Measurements from ENCODE around the gene KLK13. TPM values are rescaled to one million over a fixed set of nuclear protein-coding genes. Genes with fewer than 3 reads are reported as not detected.

Gene KLK13
- total RNA-seq, 2 experiments from 2014 or later, result not detected

DNA sequence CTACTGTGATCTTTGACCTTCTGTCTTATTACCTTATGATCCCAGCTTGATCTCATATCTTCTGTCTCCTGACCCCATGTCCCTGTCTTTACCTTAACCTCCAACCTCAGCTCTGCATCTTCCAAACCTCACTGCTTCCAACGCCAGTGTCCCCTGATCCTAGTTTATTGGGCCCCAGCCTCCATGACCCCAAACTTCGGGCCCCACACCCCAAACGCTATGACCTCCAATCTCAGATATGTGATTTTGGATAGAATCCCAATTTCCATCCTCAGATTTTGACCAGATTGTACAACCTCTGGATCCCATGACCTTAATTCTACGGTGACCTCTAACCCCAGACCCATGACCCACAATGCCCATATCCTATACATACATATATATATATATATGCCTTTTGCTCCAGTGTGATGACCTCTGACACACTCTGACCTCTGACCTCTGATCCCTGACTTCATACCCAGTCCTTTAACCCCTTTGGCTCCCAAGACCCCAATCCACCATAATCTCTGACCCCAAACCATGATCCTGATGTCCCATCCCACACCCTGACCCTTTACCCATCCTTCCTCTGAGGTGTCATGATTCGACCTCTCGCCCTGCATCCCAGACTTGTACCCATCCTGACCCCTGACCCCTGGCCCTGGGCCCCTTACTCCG lies 33.5 kb downstream of the KLK13 start:
- H3K4me1 Mint-ChIP-seq, result no peaks in the 10 kb centered on the region

DNA sequence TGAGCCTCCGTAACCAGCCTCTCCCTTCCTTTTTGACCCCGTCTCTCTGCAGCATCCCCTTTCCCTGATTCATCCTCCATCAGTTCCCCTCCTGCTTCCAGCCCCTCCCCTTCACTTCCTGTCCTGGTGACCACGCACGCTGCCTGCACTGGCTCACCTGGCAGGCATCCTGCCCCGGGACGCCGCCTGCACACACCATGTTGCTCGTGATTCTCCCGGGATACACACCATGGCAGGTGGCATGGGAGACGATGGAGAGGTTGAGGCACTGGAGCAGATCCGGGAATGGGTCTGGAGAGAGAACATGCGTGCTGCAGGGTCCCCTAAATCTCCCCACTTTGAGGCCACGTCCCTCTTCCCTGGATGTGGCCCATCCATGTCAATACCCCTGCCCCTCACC lies 34.3 kb downstream of the KLK13 start:
- Mint-ChIP-seq H3K4me1 (no peaks in the 10 kb centered on the region), H3K4me3 (no peak overlapping the region), H3K27me3 (peaks cover 12% of the 10 kb centered on the region), H3K36me3 (ENCODE audit: low read depth) (no peaks in the 10 kb centered on the region), H3K9me3 (no peaks in the 10 kb centered on the region), H3K27ac (no peak overlapping the region)
- no peak for DNase-seq
- POLR2A ChIA-PET, result no interaction called here
- CTCF ChIA-PET, result no interaction called here

More for the DNA sequence above, 33.5 kb downstream of the KLK13 start:
- no peaks in the 10 kb centered on the region for H3K9me3 Mint-ChIP-seq
- no peak overlapping the region for H3K27ac Mint-ChIP-seq
- peaks cover 12% of the 10 kb centered on the region for H3K27me3 Mint-ChIP-seq
- ChIA-PET POLR2A (no interaction called here), CTCF (no interaction called here)
- H3K4me3 Mint-ChIP-seq, result no peak overlapping the region
- DNase-seq, result no peak
- H3K36me3 Mint-ChIP-seq (ENCODE audit: low read depth), result no peaks in the 10 kb centered on the region

DNA sequence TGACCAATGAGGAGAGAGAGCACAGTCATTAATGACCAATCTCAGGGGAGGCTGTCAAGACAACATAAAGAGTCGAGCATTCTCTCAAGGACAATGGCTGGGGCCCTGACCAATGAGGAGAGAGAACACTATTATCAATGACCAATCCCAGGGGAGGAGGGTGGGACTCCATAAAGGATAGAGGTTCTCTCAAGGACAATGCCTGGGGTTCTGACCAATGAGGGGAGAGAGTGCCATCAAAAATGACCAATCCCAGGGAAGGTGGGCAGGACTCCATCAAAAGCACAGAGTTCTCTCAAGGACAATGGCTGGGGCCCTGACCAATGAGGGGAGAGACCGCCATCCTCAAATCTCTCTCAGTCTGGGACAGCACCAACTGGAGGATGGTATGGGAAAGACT lies 35.2 kb downstream of the KLK13 start:
- DNase-seq, result no peak
- H3K27ac Mint-ChIP-seq, result no peak overlapping the region
- no peaks in the 10 kb centered on the region for H3K4me1 Mint-ChIP-seq
- no peaks in the 10 kb centered on the region for H3K9me3 Mint-ChIP-seq
- no peaks in the 10 kb centered on the region for H3K36me3 Mint-ChIP-seq (ENCODE audit: low read depth)
- ChIA-PET CTCF (no interaction called here), POLR2A (no interaction called here)
- H3K4me3 Mint-ChIP-seq, result no peak overlapping the region
- peaks cover 8% of the 10 kb centered on the region for H3K27me3 Mint-ChIP-seq

DNA sequence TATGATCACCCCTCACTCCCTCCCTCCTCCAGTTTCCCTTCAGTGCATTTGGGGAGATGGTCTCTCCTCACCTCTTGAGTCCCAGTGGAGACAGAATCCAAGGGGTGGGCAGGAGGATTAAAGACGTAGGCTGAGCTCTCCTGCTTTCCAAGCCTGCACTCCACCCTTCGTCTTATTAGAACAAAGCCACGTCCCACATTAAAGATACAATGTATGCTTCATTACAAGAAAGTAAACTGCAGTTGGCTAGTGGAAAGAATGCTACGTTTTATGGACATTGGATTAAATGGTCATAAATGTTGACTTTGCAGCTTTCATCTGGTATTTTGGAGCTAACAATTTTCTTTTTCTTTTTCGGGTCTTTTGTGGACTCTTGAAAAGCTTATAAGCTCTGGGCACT lies 37.0 kb downstream of the KLK13 start:
- POLR2A ChIA-PET, result no interaction called here
- peaks cover 8% of the 10 kb centered on the region for H3K27me3 Mint-ChIP-seq
- H3K4me3 Mint-ChIP-seq, result no peak overlapping the region
- H3K4me1 Mint-ChIP-seq, result no peaks in the 10 kb centered on the region
- H3K27ac Mint-ChIP-seq, result no peak overlapping the region
- no peaks in the 10 kb centered on the region for H3K36me3 Mint-ChIP-seq (ENCODE audit: low read depth)
- H3K9me3 Mint-ChIP-seq, result no peaks in the 10 kb centered on the region
- CTCF ChIA-PET, result no interaction called here
- no peak for DNase-seq

DNA sequence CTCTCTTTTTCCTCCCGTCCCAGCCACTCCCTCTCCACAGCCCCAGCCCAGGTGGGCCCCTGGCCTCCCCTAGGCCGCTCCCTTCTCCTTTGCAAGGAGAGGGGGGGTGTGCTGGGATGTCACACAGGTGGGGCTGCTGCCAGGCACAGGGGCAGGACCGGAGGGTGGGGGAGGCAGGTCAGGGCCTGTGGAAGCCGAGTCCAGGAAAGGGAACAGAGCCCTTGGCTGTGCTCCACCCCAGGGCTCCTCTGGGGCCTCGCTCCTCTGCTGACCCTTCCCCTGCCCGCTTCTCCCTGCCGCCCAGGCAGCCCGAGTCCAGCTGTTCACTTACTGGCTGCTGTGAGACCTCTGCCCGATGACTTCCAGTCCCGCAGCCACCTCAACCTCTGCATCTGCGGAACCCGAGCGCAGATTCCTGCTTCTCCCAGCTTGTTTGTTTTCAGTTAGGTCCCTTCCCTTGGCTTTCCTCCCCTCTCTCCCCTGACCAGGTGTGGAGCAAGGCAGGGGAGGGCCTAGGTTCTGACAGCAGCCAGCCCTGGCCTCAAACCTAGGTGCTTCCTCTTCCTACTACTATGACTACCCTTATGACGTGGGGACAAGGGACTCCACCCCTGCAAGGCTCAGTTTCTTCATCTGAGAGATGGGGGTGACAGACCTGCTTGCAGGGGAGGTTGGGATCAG lies 37.6 kb downstream of the KLK13 start:
- Mint-ChIP-seq H3K4me1 (no peaks in the 10 kb centered on the region), H3K9me3 (no peaks in the 10 kb centered on the region), H3K27ac (no peak overlapping the region), H3K4me3 (no peak overlapping the region), H3K36me3 (ENCODE audit: low read depth) (no peaks in the 10 kb centered on the region), H3K27me3 (peaks cover 11% of the 10 kb centered on the region)
- no peak for DNase-seq
- ChIA-PET POLR2A (no interaction called here), CTCF (no interaction called here)

DNA sequence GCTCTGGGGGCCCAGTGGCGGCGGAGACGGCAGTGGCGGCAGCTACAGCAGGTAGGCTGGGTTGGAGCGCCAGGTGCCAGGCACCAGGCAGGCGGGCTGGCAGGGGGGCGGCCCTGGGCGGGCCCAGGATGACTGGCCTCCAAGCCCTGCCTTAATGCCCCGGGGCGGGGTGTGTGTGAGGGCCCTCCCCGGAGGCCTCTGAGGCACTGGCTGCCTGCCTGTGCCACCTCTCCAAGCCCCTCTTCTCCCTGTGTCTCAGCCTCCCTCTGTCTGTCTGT lies 38.4 kb downstream of the KLK13 start, which contains the start of gene KLK11:
Gene KLK11, minus strand, starts transcription at position 63 of the 278 bp plus-strand sequence. CDS start 985 bp downstream, outside the sequence.
- Mint-ChIP-seq H3K4me3 (no peak within 1 kb of the TSS), H3K9me3 (no peaks in the 10 kb centered on the region), H3K27ac (no peak within 1 kb of the TSS), H3K4me1 (no peaks in the 10 kb centered on the region), H3K36me3 (ENCODE audit: low read depth) (no peaks in the 10 kb centered on the region), H3K27me3 (peaks cover 11% of the 10 kb centered on the region)
- CTCF ChIA-PET, result no interaction called here
- no peak for DNase-seq
- POLR2A ChIA-PET, result no interaction called here

DNA sequence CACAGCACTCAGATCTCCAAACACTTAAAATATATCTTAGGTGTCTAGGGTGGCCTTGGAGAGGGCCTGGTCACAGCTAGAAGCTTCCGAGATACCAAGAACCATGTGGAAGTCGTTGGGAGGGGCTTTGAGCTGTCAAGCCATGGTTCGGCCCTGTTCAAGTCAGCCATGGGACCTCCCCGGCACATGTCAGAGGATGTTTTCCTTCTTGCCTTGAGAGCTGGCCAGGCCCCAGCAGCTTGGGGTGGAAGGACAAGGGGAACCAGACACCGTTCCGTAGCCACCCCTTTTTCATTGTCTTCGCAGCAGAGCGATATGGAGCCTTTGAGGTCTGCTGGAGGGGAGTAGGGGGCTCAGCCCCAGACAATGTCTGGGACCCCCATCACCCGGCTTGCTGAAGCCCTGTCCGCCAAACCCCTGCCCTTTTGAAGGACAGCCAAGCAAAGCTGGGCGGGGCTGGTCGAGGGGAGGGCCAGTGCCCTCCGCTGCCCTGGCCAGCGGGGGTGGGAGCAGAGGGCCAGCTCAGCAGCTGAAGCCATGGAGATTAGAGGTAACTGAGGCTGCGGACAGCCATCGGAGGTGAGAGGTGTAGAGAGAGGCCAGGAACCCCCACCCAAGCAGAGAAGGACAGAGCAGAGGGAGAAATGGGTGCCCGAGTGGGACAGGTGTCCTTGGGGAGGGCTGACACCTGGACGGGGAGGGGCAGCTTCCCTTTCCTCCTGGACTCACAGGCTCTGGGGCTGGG lies 38.9 kb downstream of the KLK13 start:
- CTCF ChIA-PET, result no interaction called here
- Mint-ChIP-seq H3K36me3 (ENCODE audit: low read depth) (no peaks in the 10 kb centered on the region), H3K27ac (no peak overlapping the region), H3K4me3 (no peak overlapping the region), H3K9me3 (no peaks in the 10 kb centered on the region), H3K27me3 (peaks cover 11% of the 10 kb centered on the region), H3K4me1 (no peaks in the 10 kb centered on the region)
- DNase-seq, result no peak
- POLR2A ChIA-PET, result no interaction called here

DNA sequence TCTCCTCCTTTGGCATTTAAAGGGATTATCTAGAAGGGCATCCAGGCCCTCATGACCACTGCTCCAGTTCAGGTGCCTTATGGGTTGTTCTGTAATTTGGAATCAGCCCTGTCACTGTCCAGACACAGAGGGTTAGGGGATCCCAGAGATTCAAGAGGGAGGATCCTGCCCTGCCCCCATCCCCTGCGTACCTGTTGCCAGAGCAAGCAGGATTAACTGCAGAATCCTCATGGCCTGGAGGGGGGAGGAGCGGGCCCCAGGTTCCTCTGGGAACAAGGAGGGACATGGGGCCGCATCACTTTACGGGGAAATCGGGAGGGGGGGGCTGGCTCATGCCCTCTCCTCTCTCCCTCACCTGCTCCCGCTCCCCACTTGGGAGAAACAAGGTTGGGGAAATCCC lies 39.5 kb downstream of the KLK13 start:
- Mint-ChIP-seq H3K27ac (no peak overlapping the region), H3K4me3 (no peak overlapping the region), H3K4me1 (no peaks in the 10 kb centered on the region), H3K9me3 (no peaks in the 10 kb centered on the region), H3K36me3 (ENCODE audit: low read depth) (no peaks in the 10 kb centered on the region), H3K27me3 (peaks cover 12% of the 10 kb centered on the region)
- CTCF ChIA-PET, result no interaction called here
- POLR2A ChIA-PET, result no interaction called here
- DNase-seq, result no peak

DNA sequence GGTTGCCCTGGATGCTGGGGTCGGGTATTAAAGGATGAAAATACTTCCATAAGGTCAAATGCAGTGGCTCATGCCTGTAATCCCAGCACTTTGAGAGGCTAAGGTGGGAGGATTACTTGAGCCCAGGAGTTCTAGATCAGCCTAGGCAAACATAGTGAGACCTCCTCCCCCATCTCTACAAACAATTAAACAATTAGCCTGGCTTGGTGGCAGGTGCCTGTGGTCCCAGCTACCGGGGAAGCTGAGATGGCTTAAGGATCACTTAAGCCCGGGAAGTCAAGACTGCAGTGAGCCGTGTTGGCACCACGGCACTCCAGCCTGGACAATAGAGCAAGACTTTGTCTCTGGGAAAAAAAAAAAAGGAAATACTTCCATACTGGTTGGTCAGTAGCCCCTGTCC lies 40.0 kb downstream of the KLK13 start:
- ChIA-PET POLR2A (no interaction called here), CTCF (no interaction called here)
- H3K27me3 Mint-ChIP-seq, result peaks cover 16% of the 10 kb centered on the region
- no peak for DNase-seq
- H3K36me3 Mint-ChIP-seq (ENCODE audit: low read depth), result no peaks in the 10 kb centered on the region
- H3K4me1 Mint-ChIP-seq, result peaks cover under 1% of the 10 kb centered on the region
- H3K27ac Mint-ChIP-seq, result no peak overlapping the region
- H3K4me3 Mint-ChIP-seq, result no peak overlapping the region
- no peaks in the 10 kb centered on the region for H3K9me3 Mint-ChIP-seq

DNA sequence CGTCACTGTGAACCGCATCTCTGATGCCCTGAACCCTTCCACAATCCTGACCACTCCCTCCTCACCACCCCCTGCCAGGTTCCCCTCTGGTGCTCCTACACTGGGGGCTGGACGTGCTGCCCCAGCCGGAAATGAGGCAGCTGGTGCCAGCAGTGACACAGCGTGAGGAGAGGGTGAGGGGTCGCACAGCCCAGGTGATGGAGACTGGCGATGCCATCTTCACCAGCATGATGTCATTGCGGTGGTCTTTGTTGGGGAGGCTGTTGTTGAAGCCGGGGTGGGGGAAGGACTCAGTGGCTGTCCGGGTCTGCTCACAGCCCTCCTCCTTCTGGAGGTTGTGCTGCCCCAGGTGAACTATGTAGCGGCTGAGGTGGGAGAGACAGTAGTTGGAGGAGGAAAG lies 40.9 kb downstream of the KLK13 start:
- POLR2A ChIA-PET, result no interaction called here
- CTCF ChIA-PET, result no interaction called here
- H3K27ac Mint-ChIP-seq, result no peak overlapping the region
- H3K4me1 Mint-ChIP-seq, result peaks cover 5% of the 10 kb centered on the region
- no peak for DNase-seq
- H3K9me3 Mint-ChIP-seq, result no peaks in the 10 kb centered on the region
- peaks cover 22% of the 10 kb centered on the region for H3K27me3 Mint-ChIP-seq
- no peaks in the 10 kb centered on the region for H3K36me3 Mint-ChIP-seq (ENCODE audit: low read depth)
- no peak overlapping the region for H3K4me3 Mint-ChIP-seq

DNA sequence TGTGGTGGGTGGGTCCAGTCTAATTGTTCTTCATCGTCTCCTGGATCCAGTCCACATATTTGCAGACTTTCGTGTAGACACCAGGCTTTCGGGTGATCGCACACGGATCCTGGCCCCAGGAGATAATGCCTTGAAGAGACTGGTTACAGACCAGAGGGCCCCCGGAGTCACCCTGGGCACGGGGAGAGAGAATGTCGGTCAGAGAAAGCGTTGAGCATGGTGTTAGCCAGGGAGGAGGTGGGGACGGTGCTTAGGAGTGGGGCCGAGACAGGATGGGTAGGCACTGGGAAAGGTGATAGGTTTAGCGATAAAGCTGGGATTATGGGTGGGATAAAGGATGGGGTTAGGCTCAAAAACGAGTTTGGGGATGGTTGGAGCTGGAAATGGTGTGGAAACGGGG lies 42.4 kb downstream of the KLK13 start:
- ChIA-PET POLR2A (no interaction called here), CTCF (no interaction called here)
- Mint-ChIP-seq H3K4me3 (no peak overlapping the region), H3K4me1 (peaks cover 12% of the 10 kb centered on the region), H3K27me3 (peaks cover 31% of the 10 kb centered on the region), H3K36me3 (ENCODE audit: low read depth) (peaks cover 2% of the 10 kb centered on the region), H3K27ac (no peak overlapping the region), H3K9me3 (no peaks in the 10 kb centered on the region)
- DNase-seq, result no peak

DNA sequence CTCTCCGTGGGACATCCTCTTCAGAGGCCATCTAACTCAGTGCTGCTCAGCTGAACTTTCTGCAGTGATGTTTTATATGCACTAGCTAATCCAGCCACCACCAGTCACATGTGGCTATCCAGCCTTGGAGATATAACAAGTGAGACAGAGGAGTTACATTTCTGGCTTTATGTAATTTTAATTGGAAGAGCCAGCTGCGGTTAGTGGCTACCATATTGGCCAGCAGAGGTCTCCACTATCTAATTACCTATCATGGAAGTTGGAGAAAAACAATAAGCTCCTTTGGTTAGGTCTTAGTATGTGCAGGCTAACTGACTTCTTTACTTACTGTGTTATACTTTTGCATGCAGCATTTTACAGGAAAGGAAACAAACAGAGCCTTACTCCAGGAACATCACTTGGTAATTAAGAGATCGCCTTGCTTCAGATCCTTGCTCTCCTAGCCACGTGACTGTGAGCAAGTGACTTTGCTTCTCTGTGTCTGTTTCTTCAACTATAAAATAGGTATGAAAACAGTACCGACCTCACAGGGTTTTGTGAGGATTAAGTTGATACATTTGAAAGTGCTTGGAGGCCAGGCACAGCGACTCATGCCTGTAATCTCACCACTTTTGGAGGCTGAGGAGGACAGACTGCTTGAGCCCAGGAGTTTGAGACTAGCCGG lies 43.8 kb downstream of the KLK13 start:
- Mint-ChIP-seq H3K27me3 (peaks cover 39% of the 10 kb centered on the region), H3K27ac (no peak overlapping the region), H3K36me3 (ENCODE audit: low read depth) (peaks cover 2% of the 10 kb centered on the region), H3K4me1 (peaks cover 17% of the 10 kb centered on the region), H3K9me3 (no peaks in the 10 kb centered on the region), H3K4me3 (no peak overlapping the region)
- ChIA-PET POLR2A (no interaction called here), CTCF (interaction anchor here (0.8 to 1.1 kb wide), 5 partner anchors 75 to 137 kb away, joined by 3 to 7 read pairs (median 3); no protein-coding TSS in a partner anchor)
- no peak for DNase-seq

DNA sequence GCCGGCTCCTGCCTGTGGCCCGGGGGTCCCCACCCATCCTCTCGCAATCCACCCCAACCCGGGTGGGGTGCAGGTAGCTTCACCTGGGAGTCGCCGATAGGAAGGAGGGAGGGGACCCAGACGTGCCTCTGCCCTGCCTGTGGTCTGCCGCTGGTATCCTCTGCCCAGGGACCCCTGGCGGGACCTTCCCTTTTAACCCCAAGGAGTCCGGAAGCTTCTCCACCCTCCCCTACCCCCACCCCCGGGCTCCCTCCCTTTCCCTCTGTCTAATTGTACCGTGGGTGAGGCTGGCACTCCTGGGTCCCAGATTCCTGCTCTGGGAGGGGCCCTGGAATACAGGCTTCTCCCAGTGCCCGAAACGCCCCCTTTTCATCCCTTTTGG lies 45.4 kb downstream of the KLK13 start, which contains the start of gene KLK10:
Gene KLK10, minus strand, starts transcription at position 166 of the 382 bp plus-strand sequence. CDS start 579 bp downstream, outside the sequence.
- Mint-ChIP-seq H3K9me3 (no peaks in the 10 kb centered on the region), H3K36me3 (ENCODE audit: low read depth) (peaks cover 2% of the 10 kb centered on the region), H3K4me3 (no peak within 1 kb of the TSS), H3K27ac (no peak within 1 kb of the TSS), H3K4me1 (peaks cover 22% of the 10 kb centered on the region), H3K27me3 (peaks cover 48% of the 10 kb centered on the region)
- ChIA-PET POLR2A (no interaction called here), CTCF (no interaction called here)
- no peak for DNase-seq
